HG02938 (cell line): ENCODE data around the gene SCAF4.
"Not testable (repeated sequence)": the region's sequence is repeated elsewhere in the genome, so short reads cannot be mapped to it uniquely, and the experiment has no call there.

ENCODE experiments used
- ATAC-seq: cut with Tn5 transposase; IDR thresholded peaks from one replicate; pipeline ENCODE4 v1.9.1; 2021; ENCODE audit warnings: mild to moderate bottlenecking, moderate library complexity; ENCODE audit not compliant: unreplicated experiment

SCAF4 gene, protein sequence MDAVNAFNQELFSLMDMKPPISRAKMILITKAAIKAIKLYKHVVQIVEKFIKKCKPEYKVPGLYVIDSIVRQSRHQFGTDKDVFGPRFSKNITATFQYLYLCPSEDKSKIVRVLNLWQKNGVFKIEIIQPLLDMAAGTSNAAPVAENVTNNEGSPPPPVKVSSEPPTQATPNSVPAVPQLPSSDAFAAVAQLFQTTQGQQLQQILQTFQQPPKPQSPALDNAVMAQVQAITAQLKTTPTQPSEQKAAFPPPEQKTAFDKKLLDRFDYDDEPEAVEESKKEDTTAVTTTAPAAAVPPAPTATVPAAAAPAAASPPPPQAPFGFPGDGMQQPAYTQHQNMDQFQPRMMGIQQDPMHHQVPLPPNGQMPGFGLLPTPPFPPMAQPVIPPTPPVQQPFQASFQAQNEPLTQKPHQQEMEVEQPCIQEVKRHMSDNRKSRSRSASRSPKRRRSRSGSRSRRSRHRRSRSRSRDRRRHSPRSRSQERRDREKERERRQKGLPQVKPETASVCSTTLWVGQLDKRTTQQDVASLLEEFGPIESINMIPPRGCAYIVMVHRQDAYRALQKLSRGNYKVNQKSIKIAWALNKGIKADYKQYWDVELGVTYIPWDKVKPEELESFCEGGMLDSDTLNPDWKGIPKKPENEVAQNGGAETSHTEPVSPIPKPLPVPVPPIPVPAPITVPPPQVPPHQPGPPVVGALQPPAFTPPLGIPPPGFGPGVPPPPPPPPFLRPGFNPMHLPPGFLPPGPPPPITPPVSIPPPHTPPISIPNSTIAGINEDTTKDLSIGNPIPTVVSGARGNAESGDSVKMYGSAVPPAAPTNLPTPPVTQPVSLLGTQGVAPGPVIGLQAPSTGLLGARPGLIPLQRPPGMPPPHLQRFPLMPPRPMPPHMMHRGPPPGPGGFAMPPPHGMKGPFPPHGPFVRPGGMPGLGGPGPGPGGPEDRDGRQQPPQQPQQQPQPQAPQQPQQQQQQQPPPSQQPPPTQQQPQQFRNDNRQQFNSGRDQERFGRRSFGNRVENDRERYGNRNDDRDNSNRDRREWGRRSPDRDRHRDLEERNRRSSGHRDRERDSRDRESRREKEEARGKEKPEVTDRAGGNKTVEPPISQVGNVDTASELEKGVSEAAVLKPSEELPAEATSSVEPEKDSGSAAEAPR

DNA sequence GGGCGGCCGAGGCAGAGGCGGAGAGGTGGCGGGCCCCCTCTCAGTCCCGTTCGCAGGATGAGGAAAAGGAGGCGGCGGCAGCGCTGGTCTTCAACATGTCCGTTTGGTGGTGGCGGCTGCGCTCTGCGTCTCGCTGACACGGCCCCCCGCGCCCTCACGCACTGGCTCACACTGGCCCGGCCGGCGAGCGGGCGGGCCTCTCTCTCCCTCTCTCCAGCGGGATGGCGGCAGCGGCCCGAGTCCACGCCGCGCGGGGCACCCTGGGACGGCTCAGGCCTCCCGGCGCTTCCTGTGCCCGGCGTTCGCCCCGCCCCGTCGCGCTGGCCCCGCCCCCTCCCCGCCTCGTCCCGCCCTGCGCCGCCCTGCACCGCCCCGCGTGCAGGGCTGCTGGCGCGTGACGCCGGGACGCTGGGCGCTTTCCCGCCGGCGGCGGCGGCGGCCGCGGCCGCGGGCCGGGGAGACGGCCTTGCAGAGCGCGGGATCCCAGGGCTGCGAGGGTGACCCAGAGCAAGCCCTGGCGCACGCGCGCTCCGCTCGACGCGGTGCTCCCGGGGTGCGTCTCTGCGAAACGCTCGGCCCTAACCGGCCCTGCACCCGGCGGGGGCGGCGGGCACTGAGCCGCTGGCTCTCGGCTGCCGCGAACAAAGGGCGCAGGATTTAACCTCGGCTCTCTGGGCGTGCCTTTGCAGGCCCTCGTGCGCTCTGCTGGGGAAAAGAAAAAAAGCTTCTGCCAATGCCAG is at the start of gene SCAF4:
Gene SCAF4 (minus strand): TSS at position 262 of the 740 bp plus-strand sequence. CDS start 426 bp downstream, outside the sequence.
- peak; percentile 65 for ATAC-seq

DNA sequence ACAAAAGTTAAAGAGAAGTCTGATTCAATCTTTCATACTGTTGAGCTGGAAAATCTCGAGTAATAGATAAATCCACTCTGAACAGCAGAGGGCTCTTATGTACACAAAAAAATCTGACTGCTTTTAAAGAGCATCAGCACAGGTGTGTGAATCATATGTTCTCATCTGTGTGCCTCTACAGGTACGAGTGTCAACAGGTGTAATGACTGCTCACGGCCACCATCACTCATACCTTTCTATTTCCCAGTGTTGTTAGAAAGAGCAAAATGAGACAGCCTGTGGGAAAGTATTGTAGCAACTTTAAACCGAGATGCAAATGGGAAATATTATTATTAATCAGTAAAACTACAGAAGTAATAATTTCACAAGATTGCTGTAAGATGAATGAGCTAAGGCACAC is 49.0 kb upstream of the SCAF4 start:
- ATAC-seq: no peak

DNA sequence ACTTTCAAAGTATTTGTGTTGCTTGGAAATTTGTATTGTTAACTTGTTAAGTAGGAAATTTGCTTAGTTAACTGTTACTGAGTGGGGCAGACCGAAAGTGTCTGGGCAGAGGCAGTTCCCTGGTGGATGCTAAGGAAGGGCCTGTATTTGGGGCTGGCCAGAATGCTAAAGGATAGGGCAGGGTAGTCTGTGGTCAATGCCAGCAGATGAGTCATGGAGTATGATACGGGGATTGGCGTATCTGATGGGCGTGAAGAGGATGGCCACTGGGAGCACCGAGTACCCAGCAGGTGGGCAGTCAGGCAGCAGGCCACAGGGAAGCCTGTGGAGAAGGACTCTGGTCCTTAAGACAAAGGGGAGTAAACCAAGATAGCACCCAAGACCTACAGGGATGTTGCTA is 46.6 kb upstream of the SCAF4 start:
- no peak for ATAC-seq

DNA sequence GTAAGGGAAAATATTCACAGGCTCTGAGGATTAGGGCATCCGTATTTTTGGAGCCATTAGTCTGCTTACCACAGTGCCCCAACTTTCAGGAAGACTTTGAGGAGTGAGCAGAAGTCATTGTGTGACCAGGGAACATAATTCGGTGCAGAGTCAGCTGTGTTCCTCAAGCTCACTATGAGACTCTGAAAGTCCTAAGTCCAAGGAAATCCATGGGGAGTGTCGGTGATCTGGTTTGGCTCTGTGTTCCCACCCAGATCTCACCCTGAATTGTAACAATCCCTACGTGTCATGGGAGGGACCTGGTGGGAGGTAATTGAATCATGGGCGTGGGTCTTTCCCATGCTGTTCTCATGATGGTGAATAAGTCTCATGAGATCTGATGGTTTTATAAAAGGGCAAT is 45.9 kb upstream of the SCAF4 start:
- no peak for ATAC-seq

DNA sequence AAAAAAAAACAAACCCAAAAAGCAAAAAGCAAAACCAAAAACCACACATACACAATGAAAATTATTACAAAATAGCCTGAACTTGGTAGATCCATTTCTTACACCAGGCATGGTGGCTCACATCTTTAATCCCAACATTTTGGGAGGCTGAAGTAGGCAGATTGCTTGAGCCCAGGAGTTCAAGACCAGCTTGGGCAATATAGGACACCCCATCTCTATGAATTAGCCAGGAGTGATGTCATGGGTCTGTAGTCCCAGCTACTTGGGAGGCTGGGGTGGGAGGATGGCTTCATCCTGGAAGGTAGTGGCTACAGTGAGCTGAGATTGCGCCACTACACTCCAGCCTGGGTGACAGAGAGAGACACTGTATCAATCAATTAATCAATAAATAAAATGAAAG is 42.1 kb upstream of the SCAF4 start:
- ATAC-seq: no peak

DNA sequence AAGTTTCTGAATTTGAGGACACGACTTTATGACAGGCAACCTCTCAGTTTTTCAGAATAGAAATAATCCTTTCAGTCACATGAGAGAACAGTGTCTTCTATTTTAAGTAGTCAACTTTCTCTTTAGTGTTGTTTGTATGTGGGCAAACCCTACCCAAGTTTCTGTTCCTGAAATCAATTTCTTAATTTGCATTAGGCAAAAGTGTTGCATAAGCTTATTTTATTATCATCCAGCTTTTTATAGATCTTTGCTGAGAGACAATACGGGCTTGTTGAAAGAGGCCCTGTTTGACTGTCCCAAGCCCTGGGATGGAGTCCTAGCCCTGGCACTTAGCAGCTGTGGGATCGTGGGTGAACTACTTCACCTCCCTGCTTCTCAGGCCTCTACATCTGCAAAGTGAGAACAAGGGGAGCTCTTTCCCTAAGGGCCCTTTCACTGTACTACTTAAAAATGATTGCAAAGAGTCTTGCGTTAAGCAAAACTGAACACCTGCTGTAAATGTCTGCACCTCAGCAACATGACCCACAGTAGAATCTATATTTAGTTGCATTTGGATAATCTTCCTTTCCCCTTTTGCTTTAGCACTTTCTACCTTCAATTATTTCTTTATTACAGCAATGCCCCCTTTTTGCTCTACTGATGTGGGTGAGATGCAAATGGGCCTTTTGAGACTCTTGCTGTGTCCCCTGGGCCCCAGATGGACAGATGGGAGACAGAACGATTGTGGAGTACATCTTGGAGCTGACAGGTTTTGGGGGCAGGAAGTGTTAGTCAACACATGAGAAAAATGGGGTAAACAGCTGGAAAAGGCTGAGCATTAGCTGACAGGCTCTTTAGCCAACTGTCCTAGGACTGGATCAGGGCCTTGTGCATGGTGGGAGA is 41.0 kb upstream of the SCAF4 start:
- ATAC-seq: peak; percentile 94

DNA sequence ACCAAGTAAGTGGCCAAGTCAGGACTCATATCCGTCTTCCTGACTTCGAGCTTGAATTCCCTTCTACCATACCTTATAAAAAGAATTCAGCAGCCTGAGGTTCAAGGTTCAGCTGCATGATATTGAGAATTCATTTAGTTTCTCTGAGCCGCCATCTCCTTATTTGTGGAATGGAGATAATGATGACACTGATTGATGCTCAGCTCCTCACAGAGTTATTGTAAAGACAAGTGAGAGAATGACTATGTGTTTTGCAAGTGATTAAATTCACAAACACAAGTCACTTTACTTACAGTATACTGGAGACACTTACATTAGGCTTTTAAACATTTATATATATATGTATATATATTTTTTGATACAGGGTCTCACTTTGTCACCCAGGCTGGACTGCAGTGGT is 39.8 kb upstream of the SCAF4 start:
- no peak for ATAC-seq

DNA sequence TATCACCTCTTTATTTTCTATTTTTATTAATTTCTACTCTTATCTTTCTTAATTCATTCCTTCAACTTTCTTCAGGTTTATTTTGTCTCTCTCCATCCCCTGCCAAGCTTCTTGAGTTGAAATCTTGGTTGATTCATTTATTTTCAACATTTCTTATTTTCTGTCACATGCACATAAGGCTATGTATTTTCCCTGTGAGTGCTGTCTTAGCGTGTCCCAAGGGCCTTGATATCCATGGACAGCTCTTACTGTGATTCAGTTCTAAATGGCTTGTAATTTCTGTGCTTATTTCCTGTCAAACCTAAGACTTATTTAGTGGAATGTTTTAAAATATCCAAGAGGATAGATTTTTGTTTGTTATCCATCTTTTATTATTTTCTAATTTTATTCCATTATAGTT is 36.8 kb upstream of the SCAF4 start:
- no peak for ATAC-seq

DNA sequence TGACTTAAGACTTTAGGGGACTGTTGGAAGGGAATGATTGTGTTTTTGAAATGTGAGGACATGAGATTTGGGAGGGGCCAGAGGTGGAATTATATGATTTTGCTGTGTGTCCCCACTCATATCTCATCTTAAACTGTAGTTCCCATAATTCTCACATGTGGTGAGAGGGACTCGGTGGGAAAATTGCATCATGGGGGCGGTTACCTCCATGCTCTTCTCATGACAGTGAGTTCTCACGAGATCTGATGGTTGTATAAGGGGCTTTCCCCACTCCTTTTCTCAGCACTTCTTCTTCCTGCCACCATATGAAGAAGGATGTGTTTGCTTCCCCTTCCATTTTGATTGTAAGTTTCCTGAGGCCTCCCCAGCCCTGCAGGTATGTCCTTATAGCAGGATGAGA is 35.0 kb upstream of the SCAF4 start:
- ATAC-seq: no peak

DNA sequence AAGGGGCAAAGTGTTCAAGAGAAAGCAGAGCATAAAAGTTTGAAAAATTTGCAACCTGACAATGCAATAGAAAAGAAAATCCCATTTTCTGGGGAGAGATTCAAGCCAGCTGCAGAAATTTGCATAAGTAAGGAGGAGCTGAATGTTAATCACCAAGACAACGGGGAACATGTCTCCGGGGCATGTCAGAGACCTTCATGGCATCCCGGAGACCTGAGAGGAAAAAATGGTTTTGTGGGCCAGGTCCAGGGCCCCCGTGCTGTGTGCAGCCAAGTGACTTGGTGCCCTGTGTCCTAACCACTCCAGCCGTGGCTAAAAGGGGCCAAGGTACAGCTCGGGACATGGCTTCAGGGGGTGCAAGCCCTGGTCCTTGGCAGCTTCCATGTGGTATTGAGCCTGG is 33.9 kb upstream of the SCAF4 start:
- not testable (repeated sequence) for ATAC-seq

DNA sequence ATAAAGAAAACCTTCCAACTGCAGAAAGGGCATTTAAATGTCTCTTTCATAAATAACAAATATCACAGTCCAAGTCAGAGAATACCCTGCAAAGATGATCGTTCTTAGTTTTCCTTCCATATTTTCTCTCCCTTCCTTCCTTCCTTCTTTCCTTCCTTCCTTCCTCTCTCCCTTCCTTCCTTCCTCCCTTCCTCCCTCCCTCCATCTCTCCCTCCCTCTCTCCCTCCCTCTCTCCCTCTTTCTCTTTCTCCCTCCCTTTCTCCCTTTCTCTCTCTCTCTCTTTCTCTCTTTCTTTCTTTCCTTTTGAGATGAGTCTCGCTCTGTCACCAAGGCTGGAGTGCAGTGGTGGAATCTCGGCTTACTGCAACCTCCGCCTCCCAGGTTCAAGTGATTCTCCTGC is 29.0 kb upstream of the SCAF4 start:
- no peak for ATAC-seq

DNA sequence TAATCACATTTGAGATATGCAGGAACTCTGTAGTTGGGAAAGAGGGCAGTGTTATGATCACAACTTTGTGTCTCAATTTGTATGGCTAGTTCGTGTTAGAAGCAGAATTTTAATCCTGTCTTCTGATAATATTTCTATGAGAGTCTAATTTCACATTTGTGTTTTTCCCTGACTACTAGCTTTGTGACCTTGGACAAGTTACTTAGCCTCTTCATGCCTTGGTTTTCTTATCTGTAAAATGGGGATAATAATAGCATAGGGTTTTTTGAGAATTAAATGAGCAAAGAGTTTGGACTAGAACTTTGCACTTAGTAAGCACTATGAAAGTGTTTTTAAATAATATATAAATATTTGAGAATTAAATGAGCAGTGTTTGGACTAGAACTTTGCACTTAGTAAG is 24.9 kb upstream of the SCAF4 start:
- no peak for ATAC-seq

DNA sequence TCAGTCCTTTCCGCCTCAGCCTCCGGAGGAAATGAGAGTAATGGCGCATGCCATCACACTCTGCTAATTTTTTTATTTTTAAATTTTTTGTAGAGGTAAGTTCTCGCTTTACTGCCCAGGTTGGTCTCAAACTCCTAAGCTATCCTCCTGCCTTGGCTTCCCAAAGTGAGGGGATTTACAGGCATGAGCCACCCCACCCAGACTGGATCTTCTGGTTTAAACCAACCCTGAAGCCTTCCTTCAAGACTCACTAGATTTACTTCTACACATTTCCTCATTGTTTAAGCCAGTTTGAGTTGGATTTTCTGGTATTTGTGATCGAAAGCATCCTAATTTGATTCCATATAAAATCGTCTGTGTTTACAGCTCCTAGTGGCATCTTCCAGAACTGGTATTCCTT is 23.1 kb upstream of the SCAF4 start:
- ATAC-seq: no peak

DNA sequence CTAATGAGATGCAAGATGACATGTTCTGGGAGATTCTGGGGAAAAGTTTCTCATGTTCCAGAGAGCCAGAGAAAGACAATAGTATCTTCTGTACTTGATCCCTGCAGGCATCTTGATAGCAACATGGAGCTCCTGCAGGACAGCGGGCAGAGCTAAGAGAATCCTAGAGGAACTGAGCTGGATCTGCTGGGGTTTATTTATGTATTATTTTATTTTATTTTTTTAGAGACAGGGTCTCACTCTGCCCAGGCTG is 22.7 kb upstream of the SCAF4 start:
- ATAC-seq: no peak

DNA sequence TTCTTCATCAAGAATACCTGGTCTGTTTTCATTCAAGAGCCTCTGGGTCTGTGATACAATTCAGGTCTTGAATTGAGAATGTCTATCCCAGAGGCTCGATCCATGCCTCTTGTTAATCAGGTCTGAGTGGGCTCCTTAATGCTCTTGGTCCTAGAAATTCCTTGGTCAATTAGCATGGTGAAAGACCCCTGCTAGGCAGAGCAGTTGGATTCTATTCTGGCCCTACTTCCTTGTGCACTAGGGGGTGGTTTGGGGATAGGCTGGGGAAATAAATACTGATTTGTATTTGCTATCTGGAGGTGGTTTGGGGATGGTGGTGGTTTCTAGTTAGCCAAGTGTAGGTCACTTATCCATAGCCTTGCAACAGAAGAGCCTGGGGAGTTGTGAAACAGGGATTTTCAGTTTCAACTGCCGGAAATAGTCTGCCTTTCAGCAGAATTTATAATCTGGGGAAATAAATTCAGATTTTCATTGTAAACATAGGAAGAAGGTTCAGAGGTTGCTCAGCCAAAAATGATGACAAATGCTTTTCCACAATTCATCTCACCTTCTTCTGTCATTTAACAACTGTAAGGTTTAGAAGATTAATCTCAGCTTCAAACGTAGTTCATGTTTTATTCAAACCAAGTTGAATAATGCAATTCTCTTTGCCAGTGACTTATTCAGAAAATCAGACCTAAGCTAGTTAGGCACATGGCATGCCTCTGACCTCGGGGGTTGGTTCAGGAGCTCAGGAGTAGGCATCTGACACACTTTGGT is 22.2 kb upstream of the SCAF4 start:
- no peak for ATAC-seq

DNA sequence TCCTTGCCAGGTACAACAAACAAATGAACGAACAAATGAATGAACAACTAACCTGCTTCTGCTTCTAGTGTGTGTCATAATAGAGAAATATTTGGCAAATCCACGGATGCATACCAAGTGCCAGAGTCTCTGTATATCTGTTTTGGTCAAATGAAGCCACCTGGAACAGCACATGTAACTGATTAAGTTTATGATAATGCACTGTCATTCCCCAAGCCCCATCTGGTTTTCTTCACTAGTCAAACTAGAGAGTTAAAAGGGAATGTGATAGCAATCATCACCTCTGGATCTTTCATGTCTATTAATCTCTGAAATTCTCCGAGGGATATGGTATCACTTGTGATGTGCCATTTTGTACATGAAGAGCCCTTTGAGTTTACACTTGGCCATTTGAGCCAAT is 21.0 kb upstream of the SCAF4 start:
- ATAC-seq: no peak

DNA sequence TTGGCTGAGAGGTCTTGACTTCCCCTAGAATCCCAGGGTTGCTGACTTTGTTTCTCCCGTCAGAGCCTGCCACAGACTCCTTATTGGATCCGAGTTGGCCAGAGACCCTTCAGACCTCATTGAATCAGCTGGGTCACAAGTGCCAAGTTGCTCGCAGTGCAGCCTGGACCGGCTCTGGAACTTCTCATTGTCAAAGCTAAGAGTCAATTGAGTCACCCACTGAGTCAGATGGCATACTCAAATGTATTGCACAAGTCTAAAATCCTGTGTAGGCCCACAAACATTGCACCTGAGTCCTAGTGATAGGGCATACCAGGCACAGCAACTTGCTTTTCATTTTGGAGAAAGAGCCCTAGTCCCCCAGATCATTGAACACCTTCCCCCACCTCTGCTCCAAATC is 20.4 kb upstream of the SCAF4 start:
- ATAC-seq: no peak

DNA sequence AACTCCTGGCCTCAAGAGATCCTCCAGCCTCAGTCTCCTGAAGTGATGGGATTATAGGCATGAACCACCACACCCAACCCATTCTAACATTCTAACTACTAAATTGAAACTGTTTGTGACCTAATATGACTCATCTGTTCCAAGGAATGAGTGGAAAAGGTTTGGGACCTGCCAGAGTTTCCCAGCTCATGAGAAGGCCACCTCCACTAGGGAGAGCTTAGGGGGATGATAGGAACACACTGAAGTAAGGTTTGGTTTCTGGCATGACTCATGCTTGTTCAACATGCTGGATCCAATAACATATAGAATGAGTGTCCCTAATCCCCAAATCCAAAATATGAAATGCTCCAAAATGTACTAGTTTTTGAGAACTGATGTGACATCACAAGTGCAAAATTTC is 18.9 kb upstream of the SCAF4 start:
- no peak for ATAC-seq

DNA sequence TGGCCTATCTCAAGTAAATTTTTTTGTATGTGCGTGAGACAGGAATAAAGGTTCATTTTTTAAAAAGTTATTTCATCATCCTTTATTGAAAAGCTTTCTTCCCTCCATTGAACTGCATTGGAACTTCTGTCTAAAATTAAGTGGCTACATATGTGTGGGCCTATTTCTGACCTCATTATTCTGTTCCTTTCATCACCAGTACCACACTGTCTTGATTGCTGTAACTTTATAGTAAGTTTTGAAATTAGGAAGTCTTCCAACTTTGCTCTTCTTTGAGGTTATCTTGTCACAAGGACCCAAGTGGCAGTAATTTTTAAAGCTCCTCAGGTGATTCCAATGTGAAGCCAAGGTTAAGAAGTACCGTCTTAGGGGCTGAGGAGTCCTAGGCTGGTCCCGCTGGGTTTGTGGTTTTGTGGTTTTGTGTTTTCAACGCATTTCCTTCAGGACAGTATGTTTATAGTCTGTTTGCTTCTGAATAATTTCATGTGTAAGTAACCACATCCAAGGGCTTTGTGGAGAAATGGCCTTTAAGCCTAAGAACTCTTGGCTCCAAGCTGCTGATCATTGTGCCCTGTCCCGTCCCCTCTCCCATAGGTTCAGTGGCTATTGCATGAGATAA is 12.4 kb upstream of the SCAF4 start:
- ATAC-seq: no peak
